K562 (cell line): ENCODE measurements around the gene DARS1. TPM values are rescaled to one million over a fixed set of nuclear protein-coding genes. Genes with fewer than 3 reads are reported as not detected.
A peak's percentile ranks its signal among the peaks of the same experiment; 100 is the strongest.

Source experiments
- ATAC-seq: fragments of 200-7000 bp; cut with Tn5 transposase; 3 replicates; pipeline ENCODE4 v1.9.1; 2020; ENCODE audit warnings: moderate library complexity
- BruUV-seq: library from RNA; stranded (reverse); fragments of 400-500 nt; replicated peaks from 2 replicates; lab custom pipeline; 2021; lab: Mats Ljungman, UMichigan
- CTCF ChIA-PET: fragments of 300-600 bp; formaldehyde crosslinking; extraction: SDS; loops from one replicate; lab custom pipeline; 2021; ENCODE audit warnings: low intra/inter-chr PET ratio; lab: Yijun Ruan, JAX
- POLR2A ChIA-PET: fragments of 300-600, 350-650 bp; sonication (Branson Sonifier 250); formaldehyde crosslinking; extraction: SDS; loops from one replicate; lab custom pipeline; 2021; ENCODE audit warnings: antibody characterized with exemption, inconsistent platforms; lab: Yijun Ruan, JAX
- DNase-seq, 4 experiments: peaks; one replicate each; pipeline versions ENCODE4 v3.0.0 to v3.0.0-alpha.2; 2011 to 2018; ENCODE audit warnings: low spot score in 3 of 4, mixed read lengths in 3 of 4; ENCODE audit errors: extremely low read depth in 1 of 4
- FAIRE-seq: peaks from 2 replicates; lab custom pipeline; 2011; peaks lifted over from hg19 to GRCh38; lab: Jason Lieb, UNC
- H2AFZ ChIP-seq: 2 replicates; pipeline ENCODE4 v1.6.0; 2011; ENCODE audit warnings: low read depth, low read length, control low read depth, inconsistent platforms
- H3K27ac ChIP-seq: fragments of 200-600 bp; 3 replicates; pipeline ENCODE4 v1.8.0; 2011; ENCODE audit warnings: low read depth, mild to moderate bottlenecking, control low read depth, inconsistent platforms, low read length, moderate library complexity, mixed read lengths; ENCODE audit errors: extremely low read depth
- H3K27me3 ChIP-seq, 2 experiments: fragments of 300-600 bp in 1 of 2; 2 replicates in 1 of 2; 3 replicates in 1 of 2; pipeline versions ENCODE4 v1.6.0 to v1.8.0; 2011; ENCODE audit warnings: inconsistent platforms in 2 of 2, low read length in 2 of 2, mild to moderate bottlenecking in 1 of 2, mixed read lengths in 1 of 2, moderate library complexity in 1 of 2; ENCODE audit not compliant: control insufficient read depth in 2 of 2, insufficient read depth in 2 of 2
- H3K36me3 ChIP-seq: fragments of 300-600 bp; 3 replicates; pipeline ENCODE4 v1.8.0; 2011; ENCODE audit warnings: mild to moderate bottlenecking, low read length, inconsistent platforms; ENCODE audit not compliant: control insufficient read depth, insufficient read depth
- H3K4me1 ChIP-seq, 2 experiments: fragments of 200-600 bp in 1 of 2; replicated peaks in 1 of 2; 2 replicates in 1 of 2; 3 replicates in 1 of 2; pipeline versions ENCODE4 v1.5.1 to v1.8.0; 2011; ENCODE audit warnings: inconsistent platforms in 2 of 2, low read length in 2 of 2, mild to moderate bottlenecking in 1 of 2, mixed read lengths in 1 of 2, moderate library complexity in 1 of 2; ENCODE audit not compliant: control insufficient read depth in 2 of 2, insufficient read depth in 2 of 2
- H3K4me2 ChIP-seq: 2 replicates; pipeline ENCODE4 v1.6.1; 2011; ENCODE audit warnings: low read length, control low read depth, inconsistent platforms, mixed read lengths; ENCODE audit not compliant: insufficient read depth
- H3K4me3 ChIP-seq: fragments of 200-600 bp; sonication (generic), shearing (Covaris generic); 2 replicates; pipeline ENCODE4 v1.5.1; 2016; ENCODE audit warnings: control low read depth, inconsistent platforms
- H3K79me2 ChIP-seq: fragments of 200-600 bp; 3 replicates; pipeline ENCODE4 v1.8.0; 2011; ENCODE audit warnings: low read length, inconsistent platforms; ENCODE audit not compliant: control insufficient read depth, insufficient read depth
- H3K9ac ChIP-seq, 2 experiments: 2 replicates each; pipeline versions ENCODE4 v1.6.0 to v1.6.1; 2011; ENCODE audit warnings: low read depth in 2 of 2, low read length in 2 of 2, control low read depth in 1 of 2, inconsistent platforms in 1 of 2, mild to moderate bottlenecking in 1 of 2, mixed read lengths in 1 of 2; ENCODE audit not compliant: insufficient read depth in 1 of 2
- H3K9me1 ChIP-seq: one replicate; pipeline ENCODE4 v1.6.0; 2011; ENCODE audit warnings: inconsistent platforms, mild to moderate bottlenecking, low read length, moderate library complexity; ENCODE audit not compliant: control insufficient read depth, insufficient read depth
- H3K9me3 ChIP-seq: replicated peaks from 2 replicates; pipeline ENCODE4 v1.5.1; 2011; ENCODE audit warnings: low read depth, low read length, inconsistent platforms; ENCODE audit not compliant: control insufficient read depth, insufficient read depth
- H4K20me1 ChIP-seq: replicated peaks from 2 replicates; pipeline ENCODE4 v1.6.1; 2011; ENCODE audit warnings: low read length, inconsistent platforms, mixed read lengths; ENCODE audit not compliant: control insufficient read depth, insufficient read depth
- BHLHE40 ChIP-seq: IDR thresholded peaks from 2 replicates; pipeline ENCODE4 v1.6.1; 2011; ENCODE audit warnings: low read length, improper control_type of control experiment
- CBX2 ChIP-seq: fragments of 200-600 bp; sonication (generic); IDR thresholded peaks from one replicate; pipeline ENCODE4 v1.6.1; 2012; ENCODE audit warnings: mild to moderate bottlenecking, low read length, inconsistent platforms; ENCODE audit not compliant: insufficient read depth, poor library complexity, severe bottlenecking
- CEBPG ChIP-seq, 3 experiments: fragments of 200-800 bp in 1 of 3; sonication (Bioruptor generic) in 1 of 3; sonication (generic) in 1 of 3; formaldehyde crosslinking in 1 of 3; IDR thresholded peaks in 2 of 3; conservative IDR thresholded peaks in 1 of 3; 2 replicates each; pipeline versions ENCODE4 v1.6.1 to v1.8.0; 2016 to 2022; ENCODE audit warnings: missing compliant biosample characterization in 2 of 3, missing genetic modification characterization in 2 of 3, mild to moderate bottlenecking in 1 of 3, missing genetic modification reagents in 1 of 3
- E2F3 ChIP-seq: fragments of 250-450 bp; sonication (Bioruptor Pico); IDR thresholded peaks from 2 replicates; pipeline ENCODE4 v1.4.0; 2020; ENCODE audit warnings: mild to moderate bottlenecking
- FOXK2 ChIP-seq, 2 experiments: fragments of 450-650 bp; IDR thresholded peaks in 1 of 2; conservative IDR thresholded peaks in 1 of 2; 2 replicates each; pipeline ENCODE4 v1.6.1; 2016; ENCODE audit warnings: low read depth in 2 of 2, mild to moderate bottlenecking in 1 of 2
- HDAC2 ChIP-seq: fragments of 450-650 bp; IDR thresholded peaks from 2 replicates; pipeline ENCODE4 v1.6.1; 2016; ENCODE audit warnings: mild to moderate bottlenecking
- HNRNPL ChIP-seq: fragments of 200-400 bp; formaldehyde crosslinking; IDR thresholded peaks from 2 replicates; pipeline ENCODE4 v1.6.1; 2017; ENCODE audit warnings: low read depth, mild to moderate bottlenecking, low read length
- ILF3 ChIP-seq: fragments of 450-650 bp; IDR thresholded peaks from 2 replicates; pipeline ENCODE4 v1.6.1; 2018; ENCODE audit warnings: antibody characterized with exemption, mild to moderate bottlenecking, moderate library complexity, borderline replicate concordance
- NCOA2 ChIP-seq, 2 experiments: fragments of 450-650 bp; IDR thresholded peaks; 2 replicates each; pipeline ENCODE4 v1.6.1; 2018; ENCODE audit warnings: mild to moderate bottlenecking in 2 of 2, moderate library complexity in 1 of 2; ENCODE audit not compliant: partially characterized antibody in 2 of 2
- RBM34 ChIP-seq: fragments of 200-400 bp; formaldehyde crosslinking; IDR thresholded peaks from 2 replicates; pipeline ENCODE4 v1.6.1; 2018; ENCODE audit warnings: low read length, borderline replicate concordance; ENCODE audit not compliant: insufficient read depth
- SAP30 ChIP-seq: fragments of 200-600 bp; sonication (generic); IDR thresholded peaks from 2 replicates; pipeline ENCODE4 v1.6.1; 2012; ENCODE audit warnings: borderline replicate concordance, low read depth, mild to moderate bottlenecking, moderate library complexity, low read length, control low read depth, inconsistent platforms; ENCODE audit not compliant: insufficient read depth, poor library complexity, severe bottlenecking
- SIN3A ChIP-seq, 2 experiments: fragments of 150-350 bp in 1 of 2; IDR thresholded peaks; 2 replicates each; pipeline ENCODE4 v1.6.1; 2011 to 2016; ENCODE audit warnings: borderline replicate concordance in 2 of 2, low read depth in 2 of 2, low read length in 2 of 2, mild to moderate bottlenecking in 2 of 2, moderate library complexity in 2 of 2; ENCODE audit not compliant: control insufficient read depth in 1 of 2
- SMARCE1 ChIP-seq: fragments of 450-650 bp; IDR thresholded peaks from 2 replicates; pipeline ENCODE4 v1.7.1; 2016; ENCODE audit warnings: mild to moderate bottlenecking
- SNRNP70 ChIP-seq: fragments of 200-400 bp; formaldehyde crosslinking; optimal IDR thresholded peaks from 2 replicates; pipeline ENCODE3; 2017; ENCODE audit warnings: low read depth, low read length
- SREBF1 ChIP-seq: fragments of 150-350 bp; IDR thresholded peaks from 2 replicates; pipeline ENCODE4 v1.6.1; 2014; ENCODE audit warnings: antibody characterized with exemption, low read depth, low read length, borderline replicate concordance
- STAG1 ChIP-seq: sonication (generic); formaldehyde crosslinking; IDR thresholded peaks from 2 replicates; pipeline ENCODE4 v1.5.0; 2020; ENCODE audit warnings: missing genetic modification reagents, borderline replicate concordance
- YY1 ChIP-seq, 3 experiments: IDR thresholded peaks; 2 replicates each; pipeline ENCODE4 v1.6.1; 2011; ENCODE audit warnings: low read length in 2 of 3, mild to moderate bottlenecking in 2 of 3, moderate library complexity in 2 of 3, borderline replicate concordance in 1 of 3, control low read depth in 1 of 3, low read depth in 1 of 3; ENCODE audit not compliant: insufficient read depth in 3 of 3, insufficient replicate concordance in 2 of 3, control insufficient read depth in 1 of 3, insufficient read length in 1 of 3; ENCODE audit errors: extremely low read depth in 1 of 3
- ZNF551 ChIP-seq: fragments of 250-450 bp; sonication (Bioruptor Pico); IDR thresholded peaks from 2 replicates; pipeline ENCODE4 v1.5.0; 2021; ENCODE audit warnings: mild to moderate bottlenecking, moderate library complexity
- WGBS: fragments of 100-300 bp; shearing (Covaris generic); methylation state at CpG from one replicate; pipeline ENCODE4 v1.1.6; 2016; ENCODE audit warnings: low coverage, mixed read lengths; ENCODE audit not compliant: insufficient coverage; ENCODE audit errors: missing lambda C conversion rate; 5-methylcytosine and 5-hydroxymethylcytosine counted together
- in situ Hi-C: fragments of 300-500 bp; cut with MboI; formaldehyde crosslinking; loops from 4 replicates; pipeline ENCODE4 v1.15.0; 2018; ENCODE audit warnings: inconsistent platforms, mixed read lengths
- intact Hi-C: fragments of 100-400 bp; cut with micrococcal nuclease; formaldehyde crosslinking; loops from 2 replicates; pipeline ENCODE4 v1.14.2; 2022
- polyA plus RNA-seq, 8 experiments: library from polyadenylated mRNA; depleted of rRNA in 4 of 8; stranded (reverse) in 5 of 8; unstranded in 3 of 8; fragments of >200 nt; fragmentation: Nextera tagmentation in 2 of 8; fragmentation: Illumina TruSeq in 1 of 8; extraction: Ambion mirVana in 2 of 8; extraction: Trizol in 1 of 8; gene quantifications; 2 replicates each; pipeline versions ENCODE4 v1.2.1 to v1.2.3, GENCODE V29; 2011 to 2014; ENCODE audit warnings: inconsistent platforms in 1 of 8, missing spikeins in 1 of 8
- total RNA-seq, 7 experiments: library from RNA; depleted of rRNA in 6 of 7; stranded (reverse); fragments of >200 nt in 6 of 7; fragmentation: Illumina TruSeq in 2 of 7; extraction: Trizol in 2 of 7; gene quantifications; 2 replicates each; pipeline versions ENCODE4 v1.2.1 to v1.2.3, GENCODE V29; 2011 to 2021; ENCODE audit warnings: low replicate concordance in 1 of 7

The DARS1 gene
- total and polyA plus RNA-seq, 9 of the 15 experiments (the other 6 are each of a cell fraction or from before 2014, with no cell fraction given): 91.5 to 239 (median 98.0) TPM

- TF ChIP-seq E2F3 (CRISPR knock-in tag): peak; percentile 98
- no peak for TF ChIP-seq STAG1 (CRISPR knock-in tag)
- TF ChIP-seq RBM34: no peak
- TF ChIP-seq HDAC2: no peak
- TF ChIP-seq SREBF1: peak; percentile 66; the same call in 1 of the 2 replicates
- peak; percentile 46 for TF ChIP-seq SAP30
Measured at GRCh38 chr2:135876066-135876711, 109.2 kb downstream of the DARS1 start, which contains the start of gene MCM6 (continued).

DNA sequence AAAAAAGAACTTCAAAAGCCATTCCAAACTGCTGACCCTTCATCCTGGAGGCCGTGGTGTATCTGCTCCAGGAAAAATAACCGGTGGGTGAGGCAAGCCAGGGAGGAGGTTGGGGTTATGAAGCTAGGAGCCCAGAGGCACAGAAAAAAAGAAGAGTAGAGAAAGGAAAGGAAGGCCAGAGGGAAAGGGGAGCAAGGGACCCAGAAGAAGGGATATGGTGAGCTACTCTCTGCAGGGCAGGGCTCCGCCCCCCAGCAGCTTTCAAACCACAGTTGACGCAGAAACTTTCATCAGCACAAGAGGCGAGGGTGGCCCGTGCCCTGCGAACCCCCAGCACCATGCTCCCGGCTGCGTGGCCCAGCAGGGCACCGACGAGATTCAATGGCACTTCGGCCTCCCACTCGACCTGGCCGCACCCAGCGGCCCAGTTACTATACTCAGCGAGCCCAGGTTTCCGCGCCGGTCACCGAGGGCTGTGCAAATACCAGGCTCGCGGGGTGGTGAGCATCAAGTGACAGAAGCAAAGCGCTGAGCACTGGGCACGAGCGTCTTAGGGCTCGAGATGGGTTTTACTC, 109.8 kb downstream of the DARS1 start:
- H3K9ac ChIP-seq: peak overlapping the region; percentile 92 to 97
- intact Hi-C loops: loop anchor here (5.0 kb wide), 1 partner anchor 112 kb away; the partner anchor contains the start of gene DARS1
- DNase-seq (peak; percentile 38 to 64 (median 45)), ATAC-seq (peak; percentile 77), FAIRE-seq (peak; percentile 46)
- ChIA-PET POLR2A (interaction anchor here (0.6 to 2.1 kb wide), 13 partner anchors 9 to 1425 kb away, joined by 3 to 18 read pairs (median 4); partner anchors contain the start of gene DARS1), CTCF (no interaction called here)
- H3K4me2 ChIP-seq: peak overlapping the region; percentile 91
- in situ Hi-C loops: no loop called here
- peaks cover 12 to 14% of the 10 kb centered on the region in 2 experiments; a peak in 4 of 5 replicates for H3K4me1 ChIP-seq
- H3K9me1 ChIP-seq: peaks cover 3% of the 10 kb centered on the region
- H3K27ac ChIP-seq: peak overlapping the region; percentile 91
- H3K9me3 ChIP-seq: no peaks in the 10 kb centered on the region
- H3K27me3 ChIP-seq: no peaks in the 10 kb centered on the region
- BruUV-seq: no TSS peak
- peak overlapping the region; percentile 85 for H2AFZ ChIP-seq
- peaks cover 41% of the 10 kb centered on the region for H3K36me3 ChIP-seq
- under 1% methylated on average over 25 of the region's 26 CpGs for WGBS
- H3K4me3 ChIP-seq: peak overlapping the region; percentile 82
- H4K20me1 ChIP-seq: 0 out of 2 replicates have a peak, but pooled peaks cover 7% of the 10 kb centered on the region
- H3K79me2 ChIP-seq: peaks cover 44% of the 10 kb centered on the region
- TF ChIP-seq ZNF551: no peak
- 0 out of 2 replicates have a peak, but pooled peaks have one; percentile 24 for TF ChIP-seq SMARCE1
- TF ChIP-seq CEBPG (CRISPR knock-in tag; IDR thresholded peaks at IDR 0.05): peak; percentile 51; the same call in 1 of the 2 replicates
- no peak for TF ChIP-seq CEBPG (tag; conservative IDR thresholded peaks at IDR 0.05 in 1 of 2, IDR thresholded peaks at IDR 0.05 in 1 of 2)
- TF ChIP-seq NCOA2 (IDR thresholded peaks at IDR 0.05; ENCODE audit: partially characterized antibody in 2 of 2): no peak
- no peak for TF ChIP-seq BHLHE40
- no peak for TF ChIP-seq ILF3
- peak in 1 of 2 experiments; percentile 52; a peak in 1 of 4 replicates for TF ChIP-seq SIN3A (IDR thresholded peaks at IDR 0.05; ENCODE audit: borderline replicate concordance in 2 of 2, control insufficient read depth in 1 of 2, low read depth in 2 of 2, low read length in 2 of 2)
- TF ChIP-seq FOXK2 (conservative IDR thresholded peaks at IDR 0.05 in 1 of 2, IDR thresholded peaks at IDR 0.05 in 1 of 2; ENCODE audit: low read depth in 2 of 2): no peak
- peak in 1 of 3 experiments; percentile 32 for TF ChIP-seq YY1 (IDR thresholded peaks at IDR 0.05; ENCODE audit: borderline replicate concordance in 1 of 3, control insufficient read depth in 1 of 3, extremely low read depth in 1 of 3, insufficient read depth in 3 of 3, insufficient read length in 1 of 3, insufficient replicate concordance in 2 of 3, low read depth in 1 of 3, low read length in 2 of 3)
- TF ChIP-seq HNRNPL: 0 out of 2 replicates have a peak, but pooled peaks have one; percentile 33
- TF ChIP-seq CBX2: no peak
- TF ChIP-seq SNRNP70: no peak
